Nephron (organoid): Measurements from ENCODE around the gene KLHL2.
A peak's percentile ranks its signal among the peaks of the same experiment; 100 is the strongest.
"Not testable (repeated sequence)": the region's sequence is repeated elsewhere in the genome, so short reads cannot be mapped to it uniquely, and the experiment has no call there.

Experiments used
- H3K27ac Mint-ChIP-seq, 3 experiments: 2 replicates each; pipeline ENCODE4 v1.8.0; 2020; ENCODE audit warnings: mixed read lengths in 3 of 3, mild to moderate bottlenecking in 2 of 3, moderate library complexity in 1 of 3
- H3K27me3 Mint-ChIP-seq: 2 replicates; pipeline ENCODE4 v1.8.0; 2021; ENCODE audit warnings: low read depth, mild to moderate bottlenecking, moderate library complexity, mixed read lengths
- H3K36me3 Mint-ChIP-seq: 2 replicates; pipeline ENCODE4 v1.8.0; 2020; ENCODE audit warnings: low read depth, mixed read lengths
- H3K4me1 Mint-ChIP-seq: 2 replicates; pipeline ENCODE4 v1.8.0; 2020; ENCODE audit warnings: mixed read lengths
- H3K4me3 Mint-ChIP-seq, 3 experiments: 2 replicates each; pipeline ENCODE4 v1.8.0; 2020; ENCODE audit warnings: mild to moderate bottlenecking in 3 of 3, mixed read lengths in 3 of 3, moderate library complexity in 2 of 3
- H3K9me3 Mint-ChIP-seq: 2 replicates; pipeline ENCODE4 v1.8.0; 2020; ENCODE audit warnings: mixed read lengths
- CTCF ChIP-seq, 3 experiments: fragments of 200-600 bp; sonication (generic); IDR thresholded peaks; one replicate each; pipeline ENCODE4 v1.5.0; 2021; ENCODE audit warnings: antibody characterized with exemption in 3 of 3; ENCODE audit not compliant: unreplicated experiment in 3 of 3

Gene KLHL2

GRCh38 chr4:165217325-165217724 is 10.0 kb downstream of the KLHL2 start:
- H3K9me3 Mint-ChIP-seq: no peaks in the 10 kb centered on the region

GRCh38 chr4:165221306-165221705 is 13.9 kb downstream of the KLHL2 start:
- not testable (repeated sequence) for H3K27ac Mint-ChIP-seq, H3K27me3 Mint-ChIP-seq, H3K4me3 Mint-ChIP-seq, H3K9me3 Mint-ChIP-seq, H3K36me3 Mint-ChIP-seq, H3K4me1 Mint-ChIP-seq

More at GRCh38 chr4:165217325-165217724, 10.0 kb downstream of the KLHL2 start:
- Mint-ChIP-seq H3K27ac (no peak overlapping the region), H3K36me3 (no peaks in the 10 kb centered on the region), H3K27me3 (no peaks in the 10 kb centered on the region), H3K4me3 (no peak overlapping the region), H3K4me1 (peaks cover 14% of the 10 kb centered on the region)
- no peak for TF ChIP-seq CTCF (IDR thresholded peaks at IDR 0.05; ENCODE audit: unreplicated experiment in 3 of 3)

- H3K9me3 Mint-ChIP-seq, H3K4me3 Mint-ChIP-seq, H3K27me3 Mint-ChIP-seq, H3K4me1 Mint-ChIP-seq, H3K36me3 Mint-ChIP-seq: not testable (repeated sequence)
- peak overlapping the region in 1 of 3 experiments; percentile 10 for H3K27ac Mint-ChIP-seq
Observed at GRCh38 chr4:165221993-165222650, 14.8 kb downstream of the KLHL2 start.

- peak overlapping the region in 2 of 3 experiments; percentile 10 to 55 for H3K27ac Mint-ChIP-seq
- no peaks in the 10 kb centered on the region for H3K27me3 Mint-ChIP-seq
- no peak for TF ChIP-seq CTCF (IDR thresholded peaks at IDR 0.05; ENCODE audit: unreplicated experiment in 3 of 3)
- H3K36me3 Mint-ChIP-seq: no peaks in the 10 kb centered on the region
- no peak overlapping the region for H3K4me3 Mint-ChIP-seq
- no peaks in the 10 kb centered on the region for H3K9me3 Mint-ChIP-seq
- no peaks in the 10 kb centered on the region for H3K4me1 Mint-ChIP-seq
Observed at GRCh38 chr4:165222651-165222994, 15.3 kb downstream of the KLHL2 start.

GRCh38 chr4:165227401-165227800 is 20.0 kb downstream of the KLHL2 start:
- not testable (repeated sequence) for H3K27me3 Mint-ChIP-seq, H3K27ac Mint-ChIP-seq, H3K4me3 Mint-ChIP-seq, H3K4me1 Mint-ChIP-seq, H3K36me3 Mint-ChIP-seq, H3K9me3 Mint-ChIP-seq

- H3K4me3 Mint-ChIP-seq, H3K4me1 Mint-ChIP-seq, H3K27me3 Mint-ChIP-seq, H3K9me3 Mint-ChIP-seq, H3K36me3 Mint-ChIP-seq: not testable (repeated sequence)
- peak overlapping the region in 1 of 3 experiments; percentile 10 for H3K27ac Mint-ChIP-seq
Observed at GRCh38 chr4:165229490-165230200, 22.3 kb downstream of the KLHL2 start.

- H3K36me3 Mint-ChIP-seq, H3K4me3 Mint-ChIP-seq, H3K27me3 Mint-ChIP-seq, H3K4me1 Mint-ChIP-seq, H3K9me3 Mint-ChIP-seq, H3K27ac Mint-ChIP-seq: not testable (repeated sequence)
Observed at GRCh38 chr4:165232623-165233433, 25.5 kb downstream of the KLHL2 start.

GRCh38 chr4:165234766-165235165 is 27.4 kb downstream of the KLHL2 start:
- no peak for TF ChIP-seq CTCF (IDR thresholded peaks at IDR 0.05; ENCODE audit: unreplicated experiment in 3 of 3)
- H3K27ac Mint-ChIP-seq: no peak overlapping the region
- no peak overlapping the region for H3K4me3 Mint-ChIP-seq
- peaks cover 9% of the 10 kb centered on the region for H3K36me3 Mint-ChIP-seq
- peaks cover 6% of the 10 kb centered on the region for H3K4me1 Mint-ChIP-seq
- H3K27me3 Mint-ChIP-seq: no peaks in the 10 kb centered on the region
- no peaks in the 10 kb centered on the region for H3K9me3 Mint-ChIP-seq

GRCh38 chr4:165236852-165237251 is 29.5 kb downstream of the KLHL2 start:
- H3K4me1 Mint-ChIP-seq, H3K9me3 Mint-ChIP-seq, H3K36me3 Mint-ChIP-seq, H3K27ac Mint-ChIP-seq, H3K27me3 Mint-ChIP-seq, H3K4me3 Mint-ChIP-seq: not testable (repeated sequence)

- peak overlapping the region; percentile 8 to 56 (median 15) for H3K27ac Mint-ChIP-seq
- H3K4me1 Mint-ChIP-seq, H3K9me3 Mint-ChIP-seq, H3K27me3 Mint-ChIP-seq, H3K4me3 Mint-ChIP-seq, H3K36me3 Mint-ChIP-seq: not testable (repeated sequence)
Observed at GRCh38 chr4:165238041-165238640, 30.8 kb downstream of the KLHL2 start.

- not testable (repeated sequence) for H3K27me3 Mint-ChIP-seq, H3K27ac Mint-ChIP-seq, H3K4me1 Mint-ChIP-seq, H3K9me3 Mint-ChIP-seq, H3K36me3 Mint-ChIP-seq, H3K4me3 Mint-ChIP-seq
Observed at GRCh38 chr4:165240761-165241160, 33.4 kb downstream of the KLHL2 start.
